Endothelial cell of umbilical vein (primary cell): Measurements from ENCODE around the gene LMNA. TPM values are rescaled to one million over a fixed set of nuclear protein-coding genes. Genes with fewer than 3 reads are reported as not detected.

Experiments
- BruUV-seq: library from RNA; stranded (reverse); fragments of 400-500 nt; replicated peaks from 2 replicates; lab custom pipeline; 2021; lab: Mats Ljungman, UMichigan
- CTCF ChIA-PET: fragments of 300-600, 350-600 bp; sonication (Branson Sonifier 250); formaldehyde crosslinking; loops from one replicate; lab custom pipeline; 2021; ENCODE audit warnings: antibody characterized with exemption, inconsistent platforms; lab: Charles Lee
- POLR2A ChIA-PET: fragments of 300-600, 350-600 bp; sonication (Branson Sonifier 250); formaldehyde crosslinking; loops from one replicate; lab custom pipeline; 2021; ENCODE audit warnings: antibody characterized with exemption, inconsistent platforms; lab: Charles Lee
- DNase-seq: peaks from one replicate; pipeline ENCODE4 v3.0.0-alpha.2; 2011; ENCODE audit warnings: low read depth, low spot score
- FAIRE-seq: peaks from 2 replicates; lab custom pipeline; 2011; peaks lifted over from hg19 to GRCh38; lab: Jason Lieb, UNC
- H2AFZ ChIP-seq: 2 replicates; pipeline ENCODE4 v1.6.0; 2012; ENCODE audit warnings: low read depth, low read length, control low read depth, inconsistent platforms
- H3K27ac ChIP-seq: 2 replicates; pipeline ENCODE4 v1.5.1; 2011; ENCODE audit warnings: low read depth, mild to moderate bottlenecking, control low read depth, low read length, moderate library complexity; ENCODE audit not compliant: insufficient read depth
- H3K27me3 ChIP-seq, 2 experiments: 2 replicates each; pipeline versions ENCODE4 v1.6.0 to v1.6.1; 2011; ENCODE audit warnings: low read length in 2 of 2, mixed read lengths in 1 of 2; ENCODE audit not compliant: control insufficient read depth in 2 of 2, insufficient read depth in 2 of 2
- H3K36me3 ChIP-seq, 2 experiments: 2 replicates in 1 of 2; 3 replicates in 1 of 2; pipeline ENCODE4 v1.5.1; 2011; ENCODE audit warnings: low read length in 2 of 2, mild to moderate bottlenecking in 1 of 2, moderate library complexity in 1 of 2; ENCODE audit not compliant: control insufficient read depth in 2 of 2, insufficient read depth in 2 of 2; ENCODE audit errors: extremely low read depth in 1 of 2
- H3K4me1 ChIP-seq: 3 replicates; pipeline ENCODE4 v1.5.1; 2011; ENCODE audit warnings: mild to moderate bottlenecking, low read length; ENCODE audit not compliant: control insufficient read depth, insufficient read depth; ENCODE audit errors: extremely low read depth
- H3K4me2 ChIP-seq: 2 replicates; pipeline ENCODE4 v1.6.1; 2011; ENCODE audit warnings: low read length, control low read depth, mixed read lengths; ENCODE audit not compliant: insufficient read depth
- H3K4me3 ChIP-seq, 3 experiments: fragments of 200-600 bp in 1 of 3; sonication (generic), shearing (Covaris generic) in 1 of 3; replicated peaks in 1 of 3; 2 replicates each; pipeline ENCODE4 v1.5.1; 2011 to 2016; ENCODE audit warnings: control low read depth in 3 of 3, low read length in 3 of 3, mild to moderate bottlenecking in 2 of 3, inconsistent platforms in 1 of 3, low read depth in 1 of 3, moderate library complexity in 1 of 3; ENCODE audit not compliant: insufficient read depth in 1 of 3
- H3K79me2 ChIP-seq: 2 replicates; pipeline ENCODE4 v1.6.0; 2012; ENCODE audit warnings: low read length, inconsistent platforms; ENCODE audit not compliant: control insufficient read depth, insufficient read depth
- H3K9ac ChIP-seq: replicated peaks from 2 replicates; pipeline ENCODE3; 2011; ENCODE audit warnings: low read length, control low read depth; ENCODE audit not compliant: insufficient read depth; ENCODE audit errors: extremely low read depth
- H3K9me1 ChIP-seq: replicated peaks from 3 replicates; pipeline ENCODE4 v1.6.0; 2011; ENCODE audit warnings: mild to moderate bottlenecking, low read length; ENCODE audit not compliant: control insufficient read depth, insufficient read depth; ENCODE audit errors: extremely low read depth
- H3K9me3 ChIP-seq: replicated peaks from 2 replicates; pipeline ENCODE4 v1.5.1; 2012; ENCODE audit warnings: low read length, inconsistent platforms; ENCODE audit not compliant: control insufficient read depth, insufficient read depth
- H4K20me1 ChIP-seq: replicated peaks from 2 replicates; pipeline ENCODE3; 2011; ENCODE audit warnings: mild to moderate bottlenecking, low read length; ENCODE audit not compliant: control insufficient read depth, insufficient read depth; ENCODE audit errors: extremely low read depth
- FOS ChIP-seq: IDR thresholded peaks from 2 replicates; pipeline ENCODE4 v1.6.1; 2011; ENCODE audit warnings: mild to moderate bottlenecking, low read length, moderate library complexity, borderline replicate concordance; ENCODE audit not compliant: insufficient read depth
- GATA2 ChIP-seq: IDR thresholded peaks from 2 replicates; pipeline ENCODE4 v1.7.0; 2011; ENCODE audit warnings: low read depth, mild to moderate bottlenecking, moderate library complexity, mixed read lengths, low read length; ENCODE audit not compliant: insufficient read length, insufficient read depth
- JUN ChIP-seq: IDR thresholded peaks from 2 replicates; pipeline ENCODE4 v1.6.1; 2011; ENCODE audit warnings: borderline replicate concordance, low read depth; ENCODE audit not compliant: insufficient read length, insufficient read depth
- MYC ChIP-seq: IDR thresholded peaks from one replicate; pipeline ENCODE4 v1.6.1; 2011; ENCODE audit warnings: mild to moderate bottlenecking, low read depth, low read length
- POLR2A ChIP-seq: IDR thresholded peaks from 2 replicates; pipeline ENCODE4 v1.6.1; 2012; ENCODE audit warnings: low read depth, mild to moderate bottlenecking, control low read depth, low read length
- POLR2AphosphoS5 ChIP-seq: IDR thresholded peaks from 2 replicates; pipeline ENCODE4 v1.6.1; 2012; ENCODE audit warnings: low read depth, mild to moderate bottlenecking, control low read depth, low read length, moderate library complexity; ENCODE audit not compliant: insufficient read depth
- dilution Hi-C: fragments of 300-500 bp; cut with MboI; formaldehyde crosslinking; loops from one replicate; pipeline ENCODE4 v1.15.0; 2019; ENCODE audit warnings: low sequenced_read_pairs; ENCODE audit not compliant: extremely low pct_ligation_motif_present
- intact Hi-C: fragments of 100-400 bp; cut with micrococcal nuclease; formaldehyde crosslinking; loops from one replicate; pipeline ENCODE4 v1.10.0; 2022
- polyA plus RNA-seq, 4 experiments: library from polyadenylated mRNA; depleted of rRNA in 3 of 4; stranded (reverse) in 3 of 4; unstranded in 1 of 4; fragments of >200 nt; gene quantifications; 2 replicates each; pipeline versions ENCODE4 v1.2.1 to v1.2.3, GENCODE V29; 2011 to 2012; ENCODE audit warnings: missing spikeins in 1 of 4
- total RNA-seq: library from RNA; stranded (reverse); gene quantifications from 2 replicates; pipeline ENCODE4 v1.2.3, GENCODE V29; 2021
- TF ChIP-seq, protein P1 (sequence below), 2 donors: IDR thresholded peaks; 1 replicate in 1 of 2; 2 replicates in 1 of 2; pipeline ENCODE4 v1.5.1; 2011; ENCODE audit warnings: low read length in 2 of 2, mild to moderate bottlenecking in 2 of 2, moderate library complexity in 2 of 2, control low read depth in 1 of 2, inconsistent platforms in 1 of 2, low read depth in 1 of 2; ENCODE audit not compliant: insufficient read depth in 1 of 2; ENCODE audit errors: extremely low read depth in 1 of 2
- TF ChIP-seq, protein P2 (sequence below): IDR thresholded peaks from 2 replicates; pipeline ENCODE4 v1.6.1; 2011; ENCODE audit not compliant: insufficient read depth, insufficient read length

LMNA gene
- total and polyA plus RNA-seq, 2 donors (not counting 3 experiments of a cell fraction or from before 2014, with no cell fraction given), result 371 to 742 TPM

DNA sequence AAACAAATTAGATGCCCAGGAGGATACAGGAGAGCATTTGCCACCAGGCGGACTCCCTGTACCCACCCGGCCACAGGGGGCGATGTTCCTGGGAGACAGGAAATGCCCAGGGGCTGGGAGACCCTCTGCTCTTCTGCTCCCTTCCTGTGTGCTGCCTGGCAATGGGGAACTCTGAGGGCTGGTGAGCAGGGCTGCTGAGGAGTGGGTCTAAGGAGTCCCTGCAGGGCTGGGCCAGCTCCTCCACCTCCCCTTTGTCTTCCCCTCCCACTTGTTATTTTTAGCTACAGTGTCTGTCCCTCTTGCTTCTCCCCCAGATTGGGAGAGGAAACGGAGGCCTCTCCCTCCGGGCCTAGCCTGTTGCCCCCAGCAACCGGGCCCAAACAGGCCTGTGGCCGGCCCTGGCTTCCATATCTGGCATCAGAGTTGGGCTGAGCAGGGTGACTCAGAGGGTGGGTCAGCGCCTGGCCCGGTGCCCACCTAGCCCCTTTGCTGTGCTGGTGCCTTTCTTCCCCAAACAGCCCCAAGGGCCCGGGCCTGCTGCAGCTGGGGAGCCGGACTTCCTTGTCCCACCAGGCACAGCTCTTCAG, 11.6 kb downstream of the LMNA start:
- ChIA-PET CTCF (interaction anchor here (0.7 to 13.0 kb wide), 4 partner anchors 6 to 99 kb away, joined by 3 to 627 read pairs (median 29); partner anchors contain the start of gene LMNA), POLR2A (interaction anchor here (0.6 to 5.1 kb wide), 4 partner anchors 11 to 136 kb away, joined by 3 to 55 read pairs (median 4); partner anchors contain the start of gene LMNA)
- no peaks in the 10 kb centered on the region for H3K9me1 ChIP-seq
- peak; percentile 98 for FAIRE-seq
- no peaks in the 10 kb centered on the region for H3K27me3 ChIP-seq
- DNase-seq, result peak; percentile 96
- no peaks in the 10 kb centered on the region for H3K9me3 ChIP-seq
- no peaks in the 10 kb centered on the region for H4K20me1 ChIP-seq
- H3K4me3 ChIP-seq, result peak overlapping the region in 1 of 3 experiments; percentile 17
- H3K9ac ChIP-seq, result peak overlapping the region; percentile 87
- peak overlapping the region; percentile 65 for H3K4me2 ChIP-seq
- H3K27ac ChIP-seq, result peak overlapping the region; percentile 97
- H2AFZ ChIP-seq, result no peak overlapping the region
- intact Hi-C loops (loop anchor here (1.0 kb wide), 2 partner anchors 20 to 29 kb away; no protein-coding TSS in a partner anchor), dilution Hi-C loops (no loop called here)
- TF ChIP-seq JUN (peak; percentile 71), POLR2AphosphoS5 (peak; percentile 90), POLR2A (peak; percentile 65), MYC (no peak), GATA2 (peak; percentile 76), FOS (peak; percentile 88)
- TF ChIP-seq, protein P1, sequence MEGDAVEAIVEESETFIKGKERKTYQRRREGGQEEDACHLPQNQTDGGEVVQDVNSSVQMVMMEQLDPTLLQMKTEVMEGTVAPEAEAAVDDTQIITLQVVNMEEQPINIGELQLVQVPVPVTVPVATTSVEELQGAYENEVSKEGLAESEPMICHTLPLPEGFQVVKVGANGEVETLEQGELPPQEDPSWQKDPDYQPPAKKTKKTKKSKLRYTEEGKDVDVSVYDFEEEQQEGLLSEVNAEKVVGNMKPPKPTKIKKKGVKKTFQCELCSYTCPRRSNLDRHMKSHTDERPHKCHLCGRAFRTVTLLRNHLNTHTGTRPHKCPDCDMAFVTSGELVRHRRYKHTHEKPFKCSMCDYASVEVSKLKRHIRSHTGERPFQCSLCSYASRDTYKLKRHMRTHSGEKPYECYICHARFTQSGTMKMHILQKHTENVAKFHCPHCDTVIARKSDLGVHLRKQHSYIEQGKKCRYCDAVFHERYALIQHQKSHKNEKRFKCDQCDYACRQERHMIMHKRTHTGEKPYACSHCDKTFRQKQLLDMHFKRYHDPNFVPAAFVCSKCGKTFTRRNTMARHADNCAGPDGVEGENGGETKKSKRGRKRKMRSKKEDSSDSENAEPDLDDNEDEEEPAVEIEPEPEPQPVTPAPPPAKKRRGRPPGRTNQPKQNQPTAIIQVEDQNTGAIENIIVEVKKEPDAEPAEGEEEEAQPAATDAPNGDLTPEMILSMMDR (IDR thresholded peaks at IDR 0.05; ENCODE audit: extremely low read depth in 1 of 2, insufficient read depth in 1 of 2, low read depth in 1 of 2, low read length in 2 of 2), result peak; percentile 35 to 46
- TF ChIP-seq, protein P2, sequence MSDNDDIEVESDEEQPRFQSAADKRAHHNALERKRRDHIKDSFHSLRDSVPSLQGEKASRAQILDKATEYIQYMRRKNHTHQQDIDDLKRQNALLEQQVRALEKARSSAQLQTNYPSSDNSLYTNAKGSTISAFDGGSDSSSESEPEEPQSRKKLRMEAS, result no peak
- peaks cover 87% of the 10 kb centered on the region for H3K4me1 ChIP-seq
- no TSS peak for BruUV-seq
- peaks cover 3 to 4% of the 10 kb centered on the region in 2 experiments for H3K36me3 ChIP-seq
- peaks cover 85% of the 10 kb centered on the region for H3K79me2 ChIP-seq
